GM18951 (cell line): ENCODE measurements around the gene ANKLE1.

ENCODE experiments used
- POLR2A ChIP-seq: IDR thresholded peaks from 4 replicates; pipeline ENCODE4 v1.6.1; 2011; ENCODE audit warnings: mild to moderate bottlenecking; ENCODE audit not compliant: insufficient read length, insufficient read depth; ENCODE audit errors: extremely low read depth
- in situ Hi-C: fragments of 300-500 bp; cut with MboI; formaldehyde crosslinking; loops from one replicate; pipeline ENCODE4 v1.12.0; 2022; ENCODE audit warnings: low sequenced_read_pairs, mixed read lengths, inconsistent platforms; ENCODE audit not compliant: unreplicated experiment

Gene ANKLE1

GRCh38 chr19:17242431-17243208 lies 39.1 kb upstream of the ANKLE1 start:
- in situ Hi-C loops: no loop called here
- TF ChIP-seq POLR2A: no peak

- in situ Hi-C loops: no loop called here
- TF ChIP-seq POLR2A: no peak
Observed at GRCh38 chr19:17243211-17243829, 38.4 kb upstream of the ANKLE1 start.

GRCh38 chr19:17243830-17244617 lies 37.7 kb upstream of the ANKLE1 start:
- no peak for TF ChIP-seq POLR2A
- in situ Hi-C loops: no loop called here

GRCh38 chr19:17244618-17245534 lies 36.8 kb upstream of the ANKLE1 start:
- TF ChIP-seq POLR2A: no peak
- in situ Hi-C loops: no loop called here

- no peak for TF ChIP-seq POLR2A
- in situ Hi-C loops: no loop called here
Observed at GRCh38 chr19:17245535-17245984, 36.1 kb upstream of the ANKLE1 start, which contains the start of gene NR2F6. TSS of gene NR2F6 (minus strand) at chr19:17245919. CDS start at chr19:17245220, 699 bp downstream.

- TF ChIP-seq POLR2A: no peak
- in situ Hi-C loops: no loop called here
Observed at GRCh38 chr19:17246681-17247425, 34.8 kb upstream of the ANKLE1 start.

GRCh38 chr19:17248011-17248776 lies 33.5 kb upstream of the ANKLE1 start:
- TF ChIP-seq POLR2A: no peak
- in situ Hi-C loops: no loop called here

- no peak for TF ChIP-seq POLR2A
- in situ Hi-C loops: no loop called here
Observed at GRCh38 chr19:17249887-17250548, 31.7 kb upstream of the ANKLE1 start.

- TF ChIP-seq POLR2A: no peak
- in situ Hi-C loops: no loop called here
Observed at GRCh38 chr19:17254636-17255035, 27.1 kb upstream of the ANKLE1 start.

GRCh38 chr19:17255150-17255621 lies 26.5 kb upstream of the ANKLE1 start:
- in situ Hi-C loops: no loop called here

GRCh38 chr19:17256130-17256529 lies 25.6 kb upstream of the ANKLE1 start:
- TF ChIP-seq POLR2A: no peak
- in situ Hi-C loops: no loop called here

More at GRCh38 chr19:17255150-17255621, 26.5 kb upstream of the ANKLE1 start:
- no peak for TF ChIP-seq POLR2A
